Neural progenitor cell (in vitro differentiated cells): ENCODE results near the gene CCDC181.

Experiments
- CTCF ChIP-seq: fragments of 200-600 bp; sonication (generic); IDR thresholded peaks from 2 replicates; pipeline ENCODE4 v1.5.1; 2017; ENCODE audit warnings: antibody characterized with exemption, mild to moderate bottlenecking
- EZH2 ChIP-seq: fragments of 200-600 bp; sonication (generic); IDR thresholded peaks from 2 replicates; pipeline ENCODE4 v1.6.1; 2017; ENCODE audit warnings: antibody characterized with exemption, mild to moderate bottlenecking, moderate library complexity

- no peak for TF ChIP-seq CTCF
- no peak for TF ChIP-seq EZH2
These were observed 30.2 kb upstream of the CCDC181 start for GRCh38 chr1:169457443-169457842.
